D341Med (cell line): ENCODE results near the gene PHACTR2.
"Not testable (repeated sequence)": the region's sequence is repeated elsewhere in the genome, so short reads cannot be mapped to it uniquely, and the experiment has no call there.

ENCODE experiments used
- DNase-seq: peaks from one replicate; pipeline ENCODE4 v3.0.0; 2012; ENCODE audit warnings: low spot score

Gene PHACTR2

GRCh38 chr6:143810745-143811144, 133.0 kb downstream of the PHACTR2 start:
- DNase-seq, result no peak

GRCh38 chr6:143811501-143812157, 133.9 kb downstream of the PHACTR2 start:
- DNase-seq, result no peak

DNA sequence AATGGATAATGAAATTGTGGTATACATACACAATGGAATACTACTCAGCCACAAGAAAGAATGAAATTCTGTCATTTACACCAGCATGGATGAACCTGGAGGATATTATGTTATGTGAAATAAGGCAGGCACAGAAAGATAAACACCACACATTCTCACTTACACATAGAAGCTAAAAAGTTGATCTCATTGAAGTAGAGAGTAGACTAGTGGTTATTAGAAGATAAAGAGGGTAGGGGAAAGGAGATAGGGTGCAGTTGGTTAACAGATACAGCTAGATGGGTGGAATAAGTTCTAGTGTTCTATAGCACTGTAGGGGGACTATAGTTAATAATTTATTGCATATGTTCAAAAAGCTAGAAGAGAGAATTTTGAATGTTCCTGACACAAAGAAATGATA, 139.9 kb downstream of the PHACTR2 start:
- DNase-seq, result no peak

- DNase-seq, result no peak
Observed at GRCh38 chr6:143821359-143821758, 143.6 kb downstream of the PHACTR2 start.

DNA sequence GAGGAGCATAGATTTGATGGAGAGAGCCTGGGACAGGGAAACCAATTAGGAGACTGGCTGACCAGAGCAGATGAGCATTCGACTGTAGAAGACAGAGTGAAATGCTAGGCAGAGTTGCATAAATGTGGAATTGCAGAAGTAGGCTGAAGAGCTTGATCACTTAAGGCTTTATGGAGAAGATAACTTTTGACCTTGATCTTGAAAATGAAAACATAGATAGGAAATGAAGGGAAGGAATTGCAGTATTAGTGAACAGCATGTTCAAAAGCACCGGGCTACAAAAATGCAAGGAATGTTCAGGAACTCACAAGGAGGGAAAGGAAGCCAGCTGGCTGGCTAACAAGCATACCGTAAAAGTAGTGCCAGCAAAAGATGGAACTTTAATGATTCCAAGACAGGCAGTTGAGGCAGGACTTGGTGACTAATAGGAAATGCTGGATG, 144.8 kb downstream of the PHACTR2 start:
- DNase-seq, result no peak

DNA sequence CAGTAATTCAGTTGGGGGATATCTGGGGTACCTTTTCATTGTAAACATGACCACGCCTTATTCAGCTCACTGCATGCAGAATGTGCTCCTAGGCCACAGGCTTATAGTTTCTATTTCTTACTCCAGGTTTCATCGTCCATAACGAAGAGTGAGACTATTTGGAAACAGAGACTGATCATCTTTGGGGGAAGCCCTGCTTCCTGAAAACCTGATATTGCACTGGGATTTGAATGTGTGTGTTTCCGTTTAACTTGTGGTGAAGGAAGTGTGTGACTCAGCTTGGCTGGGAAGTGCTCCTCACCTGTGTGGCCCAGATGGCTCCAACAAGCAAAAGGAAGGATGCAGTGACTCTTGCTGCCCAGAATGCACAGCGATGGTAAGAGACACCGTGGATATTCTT, 145.8 kb downstream of the PHACTR2 start:
- no peak for DNase-seq

DNA sequence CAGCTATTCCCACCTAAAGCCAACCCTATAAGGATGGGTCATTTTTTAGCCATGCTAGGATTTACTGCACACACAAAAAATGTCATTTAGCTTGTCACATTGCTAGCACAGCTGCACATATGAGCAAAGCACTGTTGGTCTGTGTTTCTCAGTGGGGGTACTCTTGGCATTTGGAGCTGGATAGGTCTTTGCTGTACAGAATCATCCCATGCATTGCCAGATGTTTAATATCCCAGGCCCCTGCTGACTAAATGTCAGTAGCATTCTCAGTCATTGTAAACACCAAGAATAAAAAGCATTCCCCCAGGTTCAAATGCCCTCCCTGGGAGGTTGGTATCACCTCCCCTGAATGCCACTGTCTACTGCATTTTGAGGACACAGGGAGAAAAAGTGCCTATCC, 150.8 kb downstream of the PHACTR2 start:
- DNase-seq, result no peak

DNA sequence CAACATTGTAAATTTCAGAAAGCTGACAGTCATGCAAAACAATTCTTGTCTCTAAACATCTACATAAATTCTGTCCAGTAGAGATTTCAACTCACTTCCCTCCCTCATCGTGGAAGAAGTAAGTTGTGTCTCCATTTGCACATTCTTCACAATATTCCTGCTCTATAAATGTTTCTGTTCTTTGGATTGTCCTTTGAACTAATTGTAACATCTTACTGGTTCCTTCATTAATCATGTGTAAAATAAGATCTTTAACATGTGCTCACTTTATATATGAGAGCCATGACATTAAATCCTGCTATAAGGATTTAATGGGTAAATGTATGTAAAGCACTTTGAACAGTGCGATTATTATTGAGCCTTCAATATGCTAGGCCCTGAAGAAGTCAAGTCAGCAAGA, 158.4 kb downstream of the PHACTR2 start:
- no peak for DNase-seq

GRCh38 chr6:143838395-143838794, 160.6 kb downstream of the PHACTR2 start:
- DNase-seq, result no peak

GRCh38 chr6:143839196-143839595, 161.4 kb downstream of the PHACTR2 start:
- DNase-seq, result no peak

- DNase-seq, result no peak
Observed at GRCh38 chr6:143840595-143841265, 163.0 kb downstream of the PHACTR2 start.

DNA sequence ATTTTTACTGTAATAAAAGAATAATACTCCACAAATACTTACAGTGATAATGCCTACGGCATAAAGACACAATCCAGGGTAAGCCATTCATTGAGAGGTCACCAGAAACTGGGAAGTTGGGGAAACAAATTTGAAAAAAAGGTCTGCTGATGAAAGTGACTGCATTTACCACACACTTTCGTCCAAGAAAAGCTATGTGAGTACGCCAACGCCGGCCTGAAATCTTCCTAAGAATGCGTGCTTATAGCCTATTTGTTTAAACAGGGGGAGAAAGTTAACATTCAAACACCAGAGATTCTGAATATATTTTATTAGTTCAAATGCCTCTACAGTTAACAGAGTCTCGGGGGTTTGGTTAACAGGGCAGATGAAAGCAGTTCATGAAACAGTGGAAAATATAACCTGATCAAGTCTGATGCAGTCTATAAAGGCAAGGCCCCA, 164.7 kb downstream of the PHACTR2 start:
- DNase-seq, result no peak

DNA sequence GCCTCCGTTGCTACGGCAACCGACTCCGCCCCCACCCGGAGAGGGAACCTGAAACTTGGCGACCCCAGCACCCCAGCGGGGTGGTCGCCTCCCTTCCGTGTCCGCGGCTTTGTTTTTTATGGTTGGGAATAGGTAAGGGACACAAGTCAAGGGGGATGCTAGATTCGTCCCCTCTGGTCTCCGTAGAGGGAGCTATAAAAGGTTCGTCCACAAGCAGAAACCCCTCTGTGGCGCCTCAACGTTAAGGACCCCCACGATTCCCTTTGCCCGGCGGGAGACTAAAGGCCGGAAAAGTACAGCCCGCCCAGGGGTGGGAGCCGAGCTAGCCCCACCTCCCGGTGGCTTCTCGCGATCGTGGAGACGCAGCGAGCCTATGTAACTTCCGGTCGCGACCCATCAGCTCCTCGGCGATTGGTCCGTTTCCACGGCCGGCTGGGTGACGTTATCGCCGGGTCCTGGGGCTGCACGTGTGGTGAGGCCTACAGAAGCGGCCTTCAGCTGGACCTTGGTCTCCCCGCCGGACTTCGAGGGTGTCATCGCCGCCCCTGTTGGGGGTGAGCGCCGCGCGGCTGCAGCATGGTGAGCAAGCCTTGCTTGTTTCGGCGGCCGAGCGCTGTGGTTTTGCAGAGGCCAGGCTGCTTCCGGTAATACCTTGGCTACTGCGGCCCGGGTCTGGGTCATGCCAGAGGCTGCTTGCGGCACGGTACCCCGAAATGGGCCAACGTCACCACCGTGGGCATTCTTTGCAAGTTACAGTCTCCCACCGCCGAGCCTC, 165.3 kb downstream of the PHACTR2 start, which contains the start of gene LTV1:
TSS of gene LTV1 (plus strand) at position 437 of the 775 bp plus-strand sequence. CDS start at position 577, 140 bp downstream.
- DNase-seq, result peak; percentile 98

GRCh38 chr6:143843677-143843999, 165.9 kb downstream of the PHACTR2 start:
- no peak for DNase-seq

DNA sequence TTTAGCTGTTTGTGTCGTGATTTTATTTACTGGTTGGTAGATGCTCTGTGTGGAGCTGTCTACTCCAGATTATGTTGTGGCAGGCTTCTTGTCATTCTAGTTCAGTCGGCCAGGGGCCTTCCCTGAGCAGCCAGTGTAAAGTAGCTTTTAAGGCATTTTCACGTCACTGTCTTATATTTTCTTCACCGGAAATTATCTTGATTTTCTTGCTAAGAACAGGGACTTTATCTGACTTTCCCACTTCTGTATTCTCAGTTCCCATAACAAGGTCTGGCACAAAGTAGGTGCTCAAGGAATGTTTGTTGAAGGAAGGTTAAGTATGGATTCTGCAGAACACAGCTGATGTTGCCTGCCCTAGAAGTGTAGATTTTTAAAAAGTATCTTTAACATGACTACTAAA, 166.2 kb downstream of the PHACTR2 start:
- DNase-seq, result no peak

DNA sequence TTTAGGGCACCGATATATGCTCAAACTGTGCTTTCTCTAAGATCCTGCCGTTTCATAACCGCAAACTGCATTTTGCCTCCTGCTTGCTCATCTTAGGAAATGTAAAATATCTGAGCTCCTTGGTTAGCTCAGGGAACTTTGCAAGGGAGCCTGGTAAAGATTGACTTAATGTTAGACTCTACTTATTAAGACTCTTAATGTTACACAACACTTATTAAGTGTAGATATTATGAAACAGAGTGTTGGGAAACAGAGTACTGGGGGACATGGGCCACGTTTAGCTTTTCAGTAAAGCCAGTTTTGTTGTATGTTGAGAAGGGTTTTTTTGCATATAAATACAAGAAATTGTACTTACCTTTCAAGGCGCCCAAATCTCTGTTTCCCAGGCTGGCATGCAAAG, 167.3 kb downstream of the PHACTR2 start:
- no peak for DNase-seq

DNA sequence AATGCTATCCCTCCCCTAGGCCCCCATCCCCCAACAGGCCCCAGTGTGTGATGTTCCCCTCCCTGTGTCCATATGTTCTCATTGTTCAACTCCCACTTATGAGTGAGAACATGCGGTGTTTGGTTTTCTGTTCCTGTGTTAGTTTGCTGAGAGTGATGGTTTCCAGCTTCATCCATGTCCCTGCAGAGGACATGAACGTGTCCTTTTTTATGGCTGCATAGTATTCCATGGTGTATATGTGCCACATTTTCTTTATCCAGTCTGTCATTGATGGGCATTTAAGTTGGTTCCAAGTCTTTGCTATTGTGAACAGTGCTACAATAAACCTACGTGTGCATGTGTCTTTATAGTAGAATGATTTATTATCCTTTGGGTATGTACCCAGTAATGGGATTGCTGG, 173.9 kb downstream of the PHACTR2 start:
- DNase-seq, result not testable (repeated sequence)

GRCh38 chr6:143855057-143855456, 177.3 kb downstream of the PHACTR2 start:
- not testable (repeated sequence) for DNase-seq

DNA sequence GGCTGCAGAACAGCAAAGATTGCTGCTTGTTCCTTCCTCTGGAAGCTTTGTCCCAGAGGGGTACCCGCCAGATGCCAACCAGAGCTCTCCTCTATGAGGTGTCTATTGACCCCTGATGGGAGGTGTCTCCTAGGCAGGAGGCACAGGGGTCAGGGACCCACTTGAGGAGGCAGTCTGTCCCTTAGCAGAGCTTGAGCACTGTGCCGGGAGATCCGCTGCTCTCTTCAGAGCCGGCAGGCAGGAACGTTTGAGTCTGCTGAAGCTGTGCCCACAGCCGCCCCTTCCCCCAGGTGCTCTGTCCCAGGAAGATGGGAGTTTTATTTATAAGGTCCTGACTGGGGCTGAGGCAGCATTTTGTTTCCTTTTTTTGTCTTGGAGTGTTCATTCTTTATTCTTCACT, 179.0 kb downstream of the PHACTR2 start:
- not testable (repeated sequence) for DNase-seq

DNA sequence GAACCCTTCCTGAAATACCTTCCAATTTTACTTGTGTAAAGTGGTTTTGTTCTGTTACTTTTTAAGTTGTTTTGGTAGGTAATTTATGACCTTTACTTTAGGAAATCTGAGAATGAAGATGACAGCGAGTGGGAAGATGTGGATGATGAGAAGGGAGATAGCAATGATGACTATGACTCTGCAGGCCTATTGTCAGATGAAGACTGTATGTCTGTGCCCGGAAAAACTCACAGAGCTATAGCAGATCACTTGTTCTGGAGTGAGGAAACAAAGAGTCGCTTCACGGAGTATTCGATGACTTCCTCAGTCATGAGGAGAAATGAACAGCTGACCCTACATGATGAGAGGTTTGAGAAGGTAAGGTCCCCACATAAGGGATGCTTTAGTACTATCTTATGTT, 179.9 kb downstream of the PHACTR2 start:
- no peak for DNase-seq

DNA sequence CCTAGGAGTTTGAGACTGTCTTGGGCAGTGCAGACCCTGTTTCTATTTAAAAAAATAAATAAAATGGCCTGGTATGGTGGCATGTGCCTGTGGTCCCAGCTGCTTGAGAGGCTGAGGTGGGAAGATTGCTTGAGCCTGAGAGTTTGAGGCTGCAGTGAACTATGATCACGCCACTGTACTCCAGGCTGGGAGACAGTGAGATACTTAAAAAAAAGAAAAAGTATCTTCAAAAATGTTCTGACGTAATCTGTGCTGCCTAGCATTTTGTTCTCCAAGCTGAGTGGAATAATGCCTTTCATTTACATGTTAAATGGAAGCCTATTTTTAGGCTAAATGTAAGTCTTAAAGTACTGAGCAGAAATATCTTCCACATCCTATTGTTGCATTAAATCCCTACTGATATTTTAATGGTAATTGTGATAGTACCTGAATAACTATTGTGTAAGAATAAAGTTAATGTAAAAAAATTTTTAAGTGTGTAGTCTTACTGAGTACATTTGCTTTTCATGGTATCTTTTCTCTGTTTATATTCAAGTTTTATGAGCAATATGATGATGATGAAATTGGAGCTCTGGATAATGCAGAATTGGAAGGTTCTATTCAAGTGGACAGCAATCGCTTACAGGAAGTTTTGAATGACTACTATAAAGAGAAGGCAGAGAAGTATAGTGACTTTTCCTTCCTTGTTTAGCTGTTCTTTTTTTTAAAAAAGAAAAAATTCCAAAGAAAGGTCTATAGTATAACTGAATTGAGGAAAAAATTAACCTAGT, 182.3 kb downstream of the PHACTR2 start:
- no peak for DNase-seq

DNA sequence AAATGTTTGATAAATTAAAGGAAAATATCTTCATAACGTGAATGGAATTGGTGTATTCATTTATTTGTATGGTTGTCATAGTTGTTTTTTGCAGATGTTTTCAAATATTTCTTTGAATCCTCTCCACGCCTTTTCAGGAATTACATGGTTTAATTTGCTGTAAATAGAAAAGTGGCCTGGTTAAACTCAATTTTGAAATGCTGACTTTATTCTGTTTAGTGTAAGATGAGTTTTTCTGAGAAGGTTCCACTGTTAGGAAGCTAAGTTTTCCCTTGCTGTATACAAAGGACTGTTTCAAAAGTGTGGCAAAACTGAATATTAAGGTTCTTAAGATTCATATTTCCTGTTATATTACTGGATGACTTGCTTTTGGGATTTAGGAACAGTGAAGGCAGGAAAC, 186.0 kb downstream of the PHACTR2 start:
- no peak for DNase-seq
